ENCODE measurements around the gene KANSL2.

Gene KANSL2

GRCh38 chr12:48680861-48681260 lies 1.2 kb downstream of the KANSL2 start:
- Histone ChIP-seq H3K27ac (ENCODE audit: low read depth, low read length) (no peak overlapping the region), H4K20me1 (ENCODE audit: control insufficient read depth, insufficient read depth, low read depth, low read length) (peaks cover 15% of the 10 kb centered on the region; the same call in 1 of the 2 replicates), H3K9me3 (ENCODE audit: control insufficient read depth, insufficient read depth, low read length) (no peaks in the 10 kb centered on the region), H3K4me1 (ENCODE audit: control insufficient read depth, low read length) (peaks cover 35% of the 10 kb centered on the region), H3K4me3 (ENCODE audit: low read length) (peak overlapping the region; percentile 96), H3F3A (ENCODE audit: control insufficient read depth, insufficient read depth) (peaks cover 6% of the 10 kb centered on the region), H3K36me3 (ENCODE audit: control insufficient read depth, low read length) (peaks cover 59% of the 10 kb centered on the region), H3K4me2 (ENCODE audit: low read length) (peak overlapping the region; percentile 72), H3K9me2 (replicated peaks; ENCODE audit: control insufficient read depth, low read length) (no peaks in the 10 kb centered on the region), H3K79me2 (ENCODE audit: control insufficient read depth, low read length) (peaks cover 62% of the 10 kb centered on the region), H3K27me3 (ENCODE audit: control insufficient read depth, low read length) (no peaks in the 10 kb centered on the region)
- TF ChIP-seq CTCF (IDR thresholded peaks at IDR 0.05; ENCODE audit: low read depth, low read length, poor library complexity, severe bottlenecking) (no peak), EZH2phosphoT487 (IDR thresholded peaks at IDR 0.05; ENCODE audit: borderline replicate concordance, low read length) (no peak)

GRCh38 chr12:48678551-48679185 lies 3.4 kb downstream of the KANSL2 start:
- H3F3A ChIP-seq (ENCODE audit: control insufficient read depth, insufficient read depth) = peaks cover under 1% of the 10 kb centered on the region; the same call in 1 of the 2 replicates
- H3K4me2 ChIP-seq (ENCODE audit: low read length) = peak overlapping the region; percentile 72
- H4K20me1 ChIP-seq (ENCODE audit: control insufficient read depth, insufficient read depth, low read depth, low read length) = peaks cover 18% of the 10 kb centered on the region; the same call in 1 of the 2 replicates
- H3K4me3 ChIP-seq (ENCODE audit: low read length) = peak overlapping the region; percentile 96
- H3K27ac ChIP-seq (ENCODE audit: low read depth, low read length) = no peak overlapping the region
- peaks cover 35% of the 10 kb centered on the region for H3K4me1 ChIP-seq (ENCODE audit: control insufficient read depth, low read length)
- TF ChIP-seq EZH2phosphoT487 (IDR thresholded peaks at IDR 0.05; ENCODE audit: borderline replicate concordance, low read length) = no peak
- TF ChIP-seq CTCF (IDR thresholded peaks at IDR 0.05; ENCODE audit: low read depth, low read length, poor library complexity, severe bottlenecking) = no peak
- H3K9me2 ChIP-seq (replicated peaks; ENCODE audit: control insufficient read depth, low read length) = no peaks in the 10 kb centered on the region
- H3K79me2 ChIP-seq (ENCODE audit: control insufficient read depth, low read length) = peaks cover 82% of the 10 kb centered on the region
- H3K9me3 ChIP-seq (ENCODE audit: control insufficient read depth, insufficient read depth, low read length) = no peaks in the 10 kb centered on the region
- H3K36me3 ChIP-seq (ENCODE audit: control insufficient read depth, low read length) = peaks cover 76% of the 10 kb centered on the region
- H3K27me3 ChIP-seq (ENCODE audit: control insufficient read depth, low read length) = no peaks in the 10 kb centered on the region

GRCh38 chr12:48671231-48671856 lies 10.7 kb downstream of the KANSL2 start:
- Histone ChIP-seq H3F3A (ENCODE audit: control insufficient read depth, insufficient read depth) (no peaks in the 10 kb centered on the region), H3K4me2 (ENCODE audit: low read length) (no peak overlapping the region), H3K27ac (ENCODE audit: low read depth, low read length) (no peak overlapping the region), H3K36me3 (ENCODE audit: control insufficient read depth, low read length) (peaks cover 88% of the 10 kb centered on the region), H3K4me3 (ENCODE audit: low read length) (no peak overlapping the region), H3K9me3 (ENCODE audit: control insufficient read depth, insufficient read depth, low read length) (no peaks in the 10 kb centered on the region), H3K79me2 (ENCODE audit: control insufficient read depth, low read length) (peaks cover 58% of the 10 kb centered on the region), H3K9me2 (replicated peaks; ENCODE audit: control insufficient read depth, low read length) (no peaks in the 10 kb centered on the region), H3K4me1 (ENCODE audit: control insufficient read depth, low read length) (no peaks in the 10 kb centered on the region), H3K27me3 (ENCODE audit: control insufficient read depth, low read length) (no peaks in the 10 kb centered on the region), H4K20me1 (ENCODE audit: control insufficient read depth, insufficient read depth, low read depth, low read length) (peaks cover 9% of the 10 kb centered on the region; the same call in 1 of the 2 replicates)
- no peak for TF ChIP-seq CTCF (IDR thresholded peaks at IDR 0.05; ENCODE audit: low read depth, low read length, poor library complexity, severe bottlenecking)
- TF ChIP-seq EZH2phosphoT487 (IDR thresholded peaks at IDR 0.05; ENCODE audit: borderline replicate concordance, low read length) = no peak
